Measurements from ENCODE around the gene HNRNPLL.

DNA sequence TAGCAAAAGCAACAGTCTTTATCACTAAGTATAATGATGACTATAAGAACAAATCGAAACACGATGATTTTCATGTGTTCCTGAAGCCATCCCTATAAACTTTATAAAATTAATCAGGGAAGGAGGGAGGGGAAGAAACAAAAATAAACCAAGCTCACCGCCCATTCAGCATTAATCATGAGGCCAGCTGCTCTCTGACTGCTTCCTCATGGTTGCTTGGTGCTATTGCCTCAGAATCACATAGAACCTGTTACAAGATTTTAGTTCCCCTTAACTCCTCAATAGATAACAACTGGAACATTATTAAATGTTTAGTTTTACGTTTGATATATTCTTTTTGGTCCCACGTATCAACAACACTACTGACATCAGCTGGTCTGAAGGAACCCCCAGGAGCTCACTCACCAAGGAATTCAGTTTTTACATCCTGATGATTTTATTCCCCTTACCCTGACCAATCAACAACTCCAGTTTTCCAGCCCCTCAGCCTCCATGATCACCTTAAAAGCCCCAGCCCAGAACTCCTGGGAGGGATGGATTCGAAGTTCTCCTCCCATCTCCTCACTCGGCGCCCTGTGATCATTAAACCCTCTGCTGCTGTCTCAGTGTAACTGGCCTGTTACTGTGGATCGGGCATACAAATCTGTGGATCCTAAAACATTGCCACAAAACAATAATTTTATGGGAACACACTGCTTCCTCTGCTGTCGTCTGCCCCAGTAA, 10.6 kb upstream of the HNRNPLL start:
- TF ChIP-seq POLR2A (IDR thresholded peaks at IDR 0.05; ENCODE audit: extremely low read depth, insufficient read length), result no peak
- TF ChIP-seq CTCF (IDR thresholded peaks at IDR 0.05; ENCODE audit: low read depth, low read length), result no peak

Data from NB4 (cell line).